Mucosa of stomach (tissue), 1 donor: Measurements from ENCODE around the gene ADK.

Experiments used
- H3K27me3 ChIP-seq: one replicate; pipeline ENCODE4 v1.7.0; 2013; ENCODE audit warnings: mild to moderate bottlenecking, low read length; ENCODE audit not compliant: control insufficient read depth, insufficient read depth
- H3K36me3 ChIP-seq: one replicate; pipeline ENCODE4 v1.7.0; 2013; ENCODE audit warnings: low read length; ENCODE audit not compliant: control insufficient read depth, insufficient read depth
- H3K4me1 ChIP-seq: one replicate; pipeline ENCODE4 v1.7.0; 2013; ENCODE audit warnings: mild to moderate bottlenecking, low read length; ENCODE audit not compliant: control insufficient read depth, insufficient read depth
- H3K4me3 ChIP-seq: one replicate; pipeline ENCODE4 v1.7.0; 2013; ENCODE audit warnings: low read length
- H3K9ac ChIP-seq: one replicate; pipeline ENCODE4 v1.7.0; 2013; ENCODE audit warnings: mild to moderate bottlenecking, low read length, moderate library complexity
- H3K9me3 ChIP-seq: one replicate; pipeline ENCODE4 v1.7.0; 2013; ENCODE audit warnings: mild to moderate bottlenecking, low read length, moderate library complexity; ENCODE audit not compliant: control insufficient read depth
- donor health status: Pancreatic carcinoma.

The ADK gene

GRCh38 chr10:74738985-74739567 lies 588.1 kb downstream of the ADK start:
- no peaks in the 10 kb centered on the region for H3K9me3 ChIP-seq
- no peak overlapping the region for H3K9ac ChIP-seq
- no peak overlapping the region for H3K4me3 ChIP-seq
- no peaks in the 10 kb centered on the region for H3K36me3 ChIP-seq
- no peaks in the 10 kb centered on the region for H3K27me3 ChIP-seq
- no peaks in the 10 kb centered on the region for H3K4me1 ChIP-seq

GRCh38 chr10:74743401-74743800 lies 592.4 kb downstream of the ADK start:
- H3K4me3 ChIP-seq, result no peak overlapping the region
- H3K36me3 ChIP-seq, result no peaks in the 10 kb centered on the region
- H3K9me3 ChIP-seq, result no peaks in the 10 kb centered on the region
- H3K9ac ChIP-seq, result no peak overlapping the region
- H3K27me3 ChIP-seq, result no peaks in the 10 kb centered on the region
- no peaks in the 10 kb centered on the region for H3K4me1 ChIP-seq

- Histone ChIP-seq H3K9me3 (no peaks in the 10 kb centered on the region), H3K4me3 (no peak overlapping the region), H3K9ac (no peak overlapping the region), H3K4me1 (no peaks in the 10 kb centered on the region), H3K27me3 (no peaks in the 10 kb centered on the region), H3K36me3 (no peaks in the 10 kb centered on the region)
These were observed 594.4 kb downstream of the ADK start for GRCh38 chr10:74745449-74745848.

GRCh38 chr10:74746813-74747212 lies 595.8 kb downstream of the ADK start:
- Histone ChIP-seq H3K36me3 (no peaks in the 10 kb centered on the region), H3K27me3 (no peaks in the 10 kb centered on the region)

GRCh38 chr10:74748468-74749031 lies 597.5 kb downstream of the ADK start:
- no peaks in the 10 kb centered on the region for H3K9me3 ChIP-seq
- H3K27me3 ChIP-seq, result no peaks in the 10 kb centered on the region
- no peak overlapping the region for H3K9ac ChIP-seq
- no peaks in the 10 kb centered on the region for H3K36me3 ChIP-seq
- H3K4me1 ChIP-seq, result no peaks in the 10 kb centered on the region
- H3K4me3 ChIP-seq, result no peak overlapping the region

More at GRCh38 chr10:74746813-74747212, 595.8 kb downstream of the ADK start:
- no peak overlapping the region for H3K4me3 ChIP-seq
- H3K4me1 ChIP-seq, result no peaks in the 10 kb centered on the region
- no peak overlapping the region for H3K9ac ChIP-seq
- no peaks in the 10 kb centered on the region for H3K9me3 ChIP-seq

GRCh38 chr10:74750848-74751274 lies 599.8 kb downstream of the ADK start:
- no peaks in the 10 kb centered on the region for H3K9me3 ChIP-seq
- no peaks in the 10 kb centered on the region for H3K4me1 ChIP-seq
- no peaks in the 10 kb centered on the region for H3K27me3 ChIP-seq
- no peak overlapping the region for H3K9ac ChIP-seq
- H3K36me3 ChIP-seq, result no peaks in the 10 kb centered on the region
- H3K4me3 ChIP-seq, result no peak overlapping the region

GRCh38 chr10:74752371-74753040 lies 601.5 kb downstream of the ADK start:
- no peaks in the 10 kb centered on the region for H3K27me3 ChIP-seq
- H3K9ac ChIP-seq, result no peak overlapping the region
- no peaks in the 10 kb centered on the region for H3K36me3 ChIP-seq
- no peak overlapping the region for H3K4me3 ChIP-seq
- no peaks in the 10 kb centered on the region for H3K4me1 ChIP-seq
- no peaks in the 10 kb centered on the region for H3K9me3 ChIP-seq

- H3K9ac ChIP-seq, result no peak overlapping the region
- H3K27me3 ChIP-seq, result no peaks in the 10 kb centered on the region
- H3K4me1 ChIP-seq, result no peaks in the 10 kb centered on the region
- H3K4me3 ChIP-seq, result no peak overlapping the region
- H3K36me3 ChIP-seq, result no peaks in the 10 kb centered on the region
- H3K9me3 ChIP-seq, result no peaks in the 10 kb centered on the region
These were observed 602.6 kb downstream of the ADK start for GRCh38 chr10:74753442-74754211.

GRCh38 chr10:74754381-74754821 lies 603.4 kb downstream of the ADK start:
- Histone ChIP-seq H3K27me3 (no peaks in the 10 kb centered on the region), H3K9me3 (no peaks in the 10 kb centered on the region), H3K36me3 (no peaks in the 10 kb centered on the region), H3K4me3 (no peak overlapping the region), H3K9ac (no peak overlapping the region), H3K4me1 (no peaks in the 10 kb centered on the region)

GRCh38 chr10:74755273-74755672 lies 604.3 kb downstream of the ADK start:
- Histone ChIP-seq H3K4me1 (no peaks in the 10 kb centered on the region), H3K9ac (no peak overlapping the region), H3K4me3 (no peak overlapping the region), H3K9me3 (no peaks in the 10 kb centered on the region), H3K36me3 (no peaks in the 10 kb centered on the region), H3K27me3 (no peaks in the 10 kb centered on the region)
